ENCODE measurements around the gene SOWAHC.
"Not testable (repeated sequence)": the region's sequence is repeated elsewhere in the genome, so short reads cannot be mapped to it uniquely, and the experiment has no call there.

SOWAHC gene

DNA sequence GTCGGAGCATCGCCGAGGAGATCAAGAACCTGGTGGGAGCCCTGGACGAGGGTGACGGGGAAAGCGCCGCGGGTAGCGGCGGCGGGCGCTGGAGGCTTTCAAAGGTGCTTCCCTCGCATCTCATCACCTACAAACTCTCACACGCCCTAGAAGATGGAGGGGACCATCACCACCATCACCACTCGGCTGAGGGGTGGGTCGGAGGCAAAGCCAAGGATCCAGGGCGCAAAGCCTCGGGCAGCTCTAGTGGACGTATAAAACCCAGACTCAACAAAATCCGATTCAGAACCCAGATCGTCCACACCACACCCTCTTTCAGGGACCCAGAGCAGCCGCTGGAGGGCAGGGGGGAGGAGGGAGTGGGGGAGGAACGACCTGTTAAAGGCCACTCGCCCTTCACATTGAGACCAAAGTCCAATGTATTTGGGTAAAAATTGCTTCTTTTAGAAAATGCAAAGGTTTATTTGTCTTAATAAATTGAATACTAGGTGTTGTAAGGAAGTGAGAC is 1.5 kb downstream of the SOWAHC start:
- peak; percentile 22 for DNase-seq

DNA sequence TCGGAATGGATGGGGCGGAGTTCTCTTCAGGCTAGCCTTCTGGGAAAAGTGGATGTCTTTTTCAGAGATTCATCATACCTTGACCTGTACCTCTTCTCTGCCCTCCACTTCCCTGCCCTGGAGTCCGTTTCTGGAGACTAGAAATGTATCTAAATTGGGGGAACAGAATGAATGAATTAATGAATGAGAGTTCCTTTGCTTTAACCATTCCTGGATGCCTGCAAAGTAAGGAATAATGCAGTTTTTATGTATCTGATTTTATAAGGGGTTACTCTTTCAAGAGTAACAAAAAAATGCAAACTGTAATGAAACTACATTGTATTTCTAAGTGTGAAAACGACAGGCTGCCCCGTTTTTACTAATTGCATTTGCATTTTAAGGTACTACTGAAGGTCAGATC is 2.0 kb downstream of the SOWAHC start:
- DNase-seq = no peak

GRCh38 chr2:109619032-109619615 is 5.0 kb downstream of the SOWAHC start:
- no peak for DNase-seq

- DNase-seq = no peak
These were observed 9.1 kb downstream of the SOWAHC start for GRCh38 chr2:109623297-109623696.

DNA sequence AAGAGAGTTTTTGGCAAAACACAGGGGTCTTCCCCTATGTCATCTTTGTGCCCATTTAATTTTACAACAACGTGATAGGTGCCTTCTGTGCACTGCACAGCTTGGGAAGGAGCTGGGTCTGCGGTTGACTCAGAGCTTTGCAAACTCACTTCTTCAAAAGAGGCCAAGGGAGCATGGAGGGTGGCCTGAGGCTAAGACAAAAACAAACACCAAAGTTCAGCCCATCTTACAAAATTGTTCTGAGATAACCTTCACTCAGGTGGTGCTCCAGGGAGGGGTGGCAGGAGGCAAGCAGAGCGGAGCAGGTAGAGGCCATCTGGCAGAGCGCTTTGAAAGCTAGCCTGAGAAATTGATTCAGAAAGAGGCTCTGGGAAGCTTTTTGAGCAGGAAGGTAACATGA is 9.8 kb downstream of the SOWAHC start:
- no peak for DNase-seq

GRCh38 chr2:109624339-109624738 is 10.2 kb downstream of the SOWAHC start:
- DNase-seq = no peak

GRCh38 chr2:109628321-109628720 is 14.2 kb downstream of the SOWAHC start:
- not testable (repeated sequence) for DNase-seq

DNA sequence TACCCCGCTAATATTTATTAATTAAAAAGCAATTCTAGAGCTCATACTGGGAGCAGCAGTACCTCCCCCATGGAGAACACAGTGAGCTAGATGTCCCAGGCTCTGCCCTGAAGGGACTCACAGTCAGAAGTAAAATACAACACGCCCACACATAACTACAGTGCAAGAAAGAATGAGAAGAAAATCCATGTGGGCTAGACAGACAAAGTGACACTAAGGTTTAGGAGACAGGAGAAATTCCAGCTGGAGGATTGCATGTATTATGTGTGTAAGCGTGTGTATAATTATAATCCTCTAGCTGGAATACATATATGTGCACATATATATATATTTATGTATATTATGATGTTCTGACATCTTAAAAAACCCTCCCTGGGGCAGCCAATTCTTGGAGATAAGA is 15.7 kb downstream of the SOWAHC start:
- DNase-seq = no peak

DNA sequence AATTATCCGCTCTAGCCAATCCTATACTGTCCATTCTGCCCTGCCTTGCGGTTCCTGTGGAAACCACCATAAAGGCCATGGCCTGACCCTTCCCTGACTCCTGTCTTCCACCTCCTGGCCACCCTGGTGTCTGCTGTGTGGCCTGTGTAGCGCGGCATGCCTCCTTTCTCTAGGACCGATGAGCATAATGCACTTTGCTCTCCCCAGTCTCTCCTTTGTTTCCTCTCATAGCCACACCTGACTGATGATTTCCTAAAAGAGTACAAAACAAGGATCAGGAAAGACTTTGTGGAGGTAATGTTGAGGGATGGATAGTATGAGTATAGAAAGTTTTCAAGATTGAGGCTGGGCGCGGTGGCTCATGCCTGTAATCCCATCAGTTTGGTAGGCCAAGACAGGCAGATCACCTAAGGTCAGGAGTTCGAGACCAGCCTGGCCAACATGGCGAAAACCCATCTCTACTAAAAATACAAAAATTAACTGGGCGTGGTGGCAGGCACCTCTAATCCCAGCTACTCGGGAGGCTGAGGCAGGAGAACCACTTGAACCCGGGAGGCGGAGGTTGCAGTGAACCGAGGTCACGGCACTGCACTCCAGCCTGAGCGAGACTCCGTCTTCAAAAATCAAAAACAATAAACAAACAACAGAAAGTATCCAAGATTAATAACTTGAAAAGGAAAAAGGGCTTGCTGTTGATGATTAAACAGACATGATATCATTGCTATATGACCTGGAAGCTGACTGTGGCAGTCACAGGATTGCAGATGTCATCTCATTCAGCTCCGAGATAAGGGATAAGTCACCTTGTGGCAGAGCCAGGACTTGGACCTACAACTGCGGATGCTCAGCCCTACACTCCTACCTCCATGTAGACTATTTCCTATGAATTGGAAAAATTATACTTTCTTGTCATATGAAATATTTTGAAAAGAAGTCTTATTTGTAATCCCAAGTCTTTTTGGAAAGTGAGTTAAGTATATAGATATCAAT is 16.6 kb downstream of the SOWAHC start:
- no peak for DNase-seq

- no peak for DNase-seq
These were observed 17.6 kb downstream of the SOWAHC start for GRCh38 chr2:109631741-109632140.

GRCh38 chr2:109632158-109632789 is 18.1 kb downstream of the SOWAHC start:
- no peak for DNase-seq

DNA sequence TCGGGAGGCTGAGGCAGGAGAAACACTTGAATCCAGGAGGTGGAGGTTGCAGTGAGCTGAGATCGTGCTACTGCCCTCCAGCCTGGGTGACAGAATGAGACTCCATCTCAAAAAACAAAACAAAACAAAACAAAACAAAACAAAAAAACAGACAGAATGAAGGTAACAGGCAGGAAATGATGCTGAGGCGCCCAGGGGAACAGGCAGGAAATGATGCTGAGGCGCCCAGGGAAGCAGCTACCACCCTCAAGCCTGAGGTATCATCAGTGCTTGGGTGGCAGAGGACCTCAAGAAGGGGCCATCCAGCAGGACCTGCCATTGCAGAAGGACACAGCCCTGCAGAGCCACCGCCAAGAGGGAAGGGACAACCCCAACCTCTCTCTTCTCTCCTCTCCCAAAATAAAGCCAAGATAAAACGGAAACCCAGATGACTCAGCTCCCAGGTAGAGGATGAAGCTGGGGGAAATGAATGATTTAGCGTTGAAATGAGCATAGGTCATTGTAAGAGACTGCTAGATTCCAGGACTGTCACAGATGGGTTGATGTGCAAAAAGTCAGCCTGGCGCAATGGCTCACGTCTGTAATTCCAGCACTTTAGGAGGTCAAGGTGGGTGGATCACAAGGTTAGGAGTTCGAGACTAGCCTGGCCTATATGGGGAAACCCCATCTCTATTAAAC is 19.3 kb downstream of the SOWAHC start:
- no peak for DNase-seq

- no peak for DNase-seq
These were observed 21.5 kb downstream of the SOWAHC start for GRCh38 chr2:109635426-109636304.

DNA sequence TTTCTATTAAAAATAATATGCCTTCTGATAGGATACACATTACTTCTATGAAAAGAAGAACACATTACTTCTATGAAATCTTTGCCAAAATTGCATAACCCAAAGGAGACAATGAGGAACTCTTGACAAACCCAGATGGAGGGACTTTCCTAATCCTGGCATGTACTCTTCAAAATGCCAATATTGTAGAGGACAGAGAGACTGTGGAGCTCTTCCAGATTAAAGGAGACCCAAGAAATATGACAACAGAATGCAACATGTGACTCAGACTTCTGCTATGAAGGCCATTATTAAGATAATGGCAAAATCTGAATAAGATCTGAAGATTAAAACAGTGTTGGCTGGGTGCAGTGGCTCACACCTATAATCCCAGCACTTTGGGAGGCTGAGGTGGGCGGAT is 22.2 kb downstream of the SOWAHC start:
- no peak for DNase-seq

GRCh38 chr2:109637749-109638570 is 23.8 kb downstream of the SOWAHC start:
- no peak for DNase-seq

GRCh38 chr2:109638795-109639194 is 24.6 kb downstream of the SOWAHC start:
- no peak for DNase-seq

DNA sequence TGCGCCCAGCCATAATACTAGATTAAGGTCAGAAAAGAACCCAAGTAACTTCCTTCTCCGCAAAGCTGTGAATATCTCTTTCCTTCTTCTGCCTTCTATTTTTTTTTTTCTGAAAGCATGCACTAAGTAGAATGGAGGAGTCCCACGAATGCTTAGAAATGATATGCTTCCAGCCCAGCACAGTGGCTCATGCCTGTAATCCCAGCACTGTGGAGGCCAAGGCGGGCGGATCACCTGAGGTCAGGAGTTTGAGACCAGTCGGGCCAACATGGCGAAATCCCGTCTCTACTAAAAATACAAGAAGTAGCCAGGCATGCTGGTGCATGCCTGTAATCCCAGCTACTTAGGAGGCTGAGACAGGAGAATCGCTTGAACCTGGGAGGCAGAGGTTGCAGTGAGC is 25.8 kb downstream of the SOWAHC start:
- not testable (repeated sequence) for DNase-seq

DNA sequence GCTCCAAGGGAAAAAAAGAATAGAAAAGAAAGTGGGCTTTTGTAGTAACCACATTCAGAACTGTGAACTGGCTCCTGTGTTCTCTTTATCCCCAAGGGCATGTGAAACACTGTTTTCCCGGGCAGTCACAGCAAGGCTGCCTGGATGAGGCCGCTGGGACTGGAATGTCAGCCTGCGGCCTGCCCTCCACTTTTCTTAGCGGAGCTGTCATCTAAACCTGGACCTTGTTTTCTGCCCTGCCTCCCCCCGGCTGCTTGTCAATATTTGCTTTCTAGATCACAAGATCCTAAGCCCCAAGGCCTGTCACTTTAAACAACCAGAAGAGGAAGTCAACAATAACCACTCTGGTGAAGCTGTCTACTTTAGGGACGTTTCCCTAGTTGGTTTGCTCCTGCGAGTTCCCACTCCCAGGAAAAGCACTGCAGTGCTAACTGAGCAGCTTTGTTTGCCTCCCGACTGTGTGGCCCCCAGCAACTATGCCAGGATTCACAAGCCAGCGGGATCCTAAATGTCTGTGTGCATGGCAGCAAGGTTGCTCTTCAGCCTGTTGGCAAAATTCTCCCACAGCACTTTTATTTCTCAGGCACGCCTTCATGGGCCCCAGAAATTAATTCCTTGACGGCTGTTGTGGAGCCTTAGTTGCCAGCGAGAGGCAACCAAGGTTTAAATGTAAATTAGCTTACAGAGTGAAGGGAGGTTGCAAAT is 30.6 kb downstream of the SOWAHC start:
- no peak for DNase-seq

DNA sequence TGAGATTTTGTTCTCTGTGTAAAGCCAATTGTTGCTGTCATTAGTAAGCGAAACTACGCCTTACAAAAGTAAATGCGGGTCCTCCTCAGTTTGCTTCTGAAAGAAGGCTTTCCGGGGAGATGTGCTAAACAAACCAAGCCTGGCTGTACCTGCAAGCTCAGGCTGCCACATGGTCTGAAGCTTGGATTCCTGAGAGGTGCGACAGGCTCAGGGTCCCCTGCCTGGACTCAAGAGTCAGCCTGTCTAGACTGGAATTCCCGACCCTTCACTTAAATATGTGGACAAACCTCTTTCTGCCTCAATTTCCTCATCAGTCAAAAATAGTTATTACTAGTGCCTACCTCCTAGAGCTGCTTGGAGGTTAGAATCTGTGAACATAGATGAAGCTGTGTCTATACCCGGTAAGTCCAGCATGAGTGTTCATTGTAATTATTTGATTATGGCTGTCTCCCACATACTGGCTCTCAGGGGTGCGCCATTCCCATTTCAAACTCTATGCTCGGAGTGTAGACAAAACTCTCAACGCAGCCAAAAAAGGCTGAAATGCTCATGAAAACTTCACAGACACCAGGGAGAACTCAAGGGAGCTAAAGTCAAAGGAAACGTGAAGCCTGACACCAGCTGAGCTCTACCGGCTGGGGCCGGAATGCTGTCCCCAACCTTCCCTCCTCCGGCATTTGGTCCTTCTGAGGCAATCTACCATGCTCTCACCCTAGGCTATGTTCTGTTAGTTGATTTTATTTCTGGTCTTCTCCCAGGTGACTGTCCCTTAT is 31.4 kb downstream of the SOWAHC start:
- DNase-seq = no peak

- no peak for DNase-seq
These were observed 32.8 kb downstream of the SOWAHC start for GRCh38 chr2:109646961-109647360.

All from NCI-H748 treated with DMSO at 0.1 percent for 48 hours (cell line).